ENCODE results near the gene OLIG2.

OLIG2 gene

GRCh38 chr21:33020558-33021100 lies 5.1 kb upstream of the OLIG2 start:
- no peaks in the 10 kb centered on the region for H3F3A ChIP-seq (ENCODE audit: low read depth)
- TF ChIP-seq CTCF (conservative IDR thresholded peaks at IDR 0.05; ENCODE audit: low read length) = no peak
- no peak for TF ChIP-seq EZH2phosphoT487 (IDR thresholded peaks at IDR 0.05; ENCODE audit: borderline replicate concordance)
- H3K9ac ChIP-seq (ENCODE audit: low read depth, low read length, poor library complexity, severe bottlenecking) = no peak overlapping the region
- no peak overlapping the region for H3K4me3 ChIP-seq (ENCODE audit: low read length, poor library complexity, severe bottlenecking)
- H3K27me3 ChIP-seq (ENCODE audit: insufficient read depth, low read length, poor library complexity, severe bottlenecking) = no peaks in the 10 kb centered on the region
- H3K36me3 ChIP-seq (ENCODE audit: insufficient read depth, low read length) = no peaks in the 10 kb centered on the region
- H2AFZ ChIP-seq (ENCODE audit: low read length) = no peak overlapping the region
- H3K79me2 ChIP-seq (ENCODE audit: insufficient read depth, low read length) = no peaks in the 10 kb centered on the region
- no peaks in the 10 kb centered on the region for H3K9me2 ChIP-seq (replicated peaks; ENCODE audit: low read depth, low read length)
- no peaks in the 10 kb centered on the region for H3K9me3 ChIP-seq (ENCODE audit: insufficient read depth, low read depth, low read length)
- no peaks in the 10 kb centered on the region for H3K4me1 ChIP-seq (ENCODE audit: insufficient read depth, low read length, poor library complexity, severe bottlenecking)
- no peak overlapping the region for H3K4me2 ChIP-seq (ENCODE audit: low read depth, low read length, poor library complexity, severe bottlenecking)
- H4K20me1 ChIP-seq (ENCODE audit: insufficient read depth, low read length, poor library complexity, severe bottlenecking) = no peaks in the 10 kb centered on the region

DNA sequence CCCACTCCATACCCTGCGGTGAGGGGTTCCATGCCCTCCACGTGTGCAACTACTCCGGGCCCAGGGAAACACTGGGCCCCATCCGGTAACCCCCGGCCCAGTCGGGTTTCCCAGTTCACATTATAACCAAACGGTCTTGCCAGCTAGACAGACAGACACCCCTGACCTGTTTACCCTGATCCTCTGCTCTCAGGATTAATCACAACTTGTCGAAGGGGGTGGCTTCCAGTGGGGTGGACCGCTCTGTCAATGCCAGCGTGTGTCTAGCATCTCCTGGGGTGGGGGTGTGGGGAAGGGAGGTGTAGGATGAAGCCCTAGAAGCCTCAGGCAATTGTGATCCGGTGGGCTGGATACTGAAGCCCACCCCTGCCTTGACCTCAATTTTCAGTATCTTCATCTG lies 4.6 kb upstream of the OLIG2 start:
- H4K20me1 ChIP-seq (ENCODE audit: insufficient read depth, low read length, poor library complexity, severe bottlenecking) = no peaks in the 10 kb centered on the region
- H3K9ac ChIP-seq (ENCODE audit: low read depth, low read length, poor library complexity, severe bottlenecking) = no peak overlapping the region
- no peak overlapping the region for H3K4me3 ChIP-seq (ENCODE audit: low read length, poor library complexity, severe bottlenecking)
- H2AFZ ChIP-seq (ENCODE audit: low read length) = no peak overlapping the region
- H3K36me3 ChIP-seq (ENCODE audit: insufficient read depth, low read length) = no peaks in the 10 kb centered on the region
- no peaks in the 10 kb centered on the region for H3F3A ChIP-seq (ENCODE audit: low read depth)
- H3K9me2 ChIP-seq (replicated peaks; ENCODE audit: low read depth, low read length) = no peaks in the 10 kb centered on the region
- no peaks in the 10 kb centered on the region for H3K79me2 ChIP-seq (ENCODE audit: insufficient read depth, low read length)
- no peaks in the 10 kb centered on the region for H3K9me3 ChIP-seq (ENCODE audit: insufficient read depth, low read depth, low read length)
- no peaks in the 10 kb centered on the region for H3K27me3 ChIP-seq (ENCODE audit: insufficient read depth, low read length, poor library complexity, severe bottlenecking)
- no peaks in the 10 kb centered on the region for H3K4me1 ChIP-seq (ENCODE audit: insufficient read depth, low read length, poor library complexity, severe bottlenecking)
- H3K4me2 ChIP-seq (ENCODE audit: low read depth, low read length, poor library complexity, severe bottlenecking) = no peak overlapping the region
- TF ChIP-seq EZH2phosphoT487 (IDR thresholded peaks at IDR 0.05; ENCODE audit: borderline replicate concordance) (no peak), CTCF (conservative IDR thresholded peaks at IDR 0.05; ENCODE audit: low read length) (no peak)

DNA sequence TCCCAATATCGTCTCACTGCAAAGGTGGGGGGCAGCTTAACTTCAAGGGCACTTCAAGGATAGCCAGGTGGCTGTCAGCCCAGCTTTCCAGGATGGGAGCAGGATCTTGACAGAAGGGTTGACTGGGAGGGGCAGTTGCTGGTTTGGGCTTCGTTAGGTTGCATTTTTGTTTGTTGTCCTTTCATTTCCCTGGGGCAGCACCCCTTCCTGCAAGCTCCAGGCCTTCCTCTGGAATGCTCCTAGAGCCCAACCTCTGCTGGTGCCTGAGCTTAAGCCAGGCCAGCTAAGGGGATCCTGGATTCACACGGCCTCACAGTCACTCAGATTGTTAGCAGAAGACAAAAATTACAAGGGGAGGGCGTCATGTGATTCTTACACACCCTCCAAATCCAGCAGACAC lies 4.1 kb upstream of the OLIG2 start:
- H3K9me2 ChIP-seq (replicated peaks; ENCODE audit: low read depth, low read length) = no peaks in the 10 kb centered on the region
- TF ChIP-seq CTCF (conservative IDR thresholded peaks at IDR 0.05; ENCODE audit: low read length) = no peak
- TF ChIP-seq EZH2phosphoT487 (IDR thresholded peaks at IDR 0.05; ENCODE audit: borderline replicate concordance) = no peak
- H4K20me1 ChIP-seq (ENCODE audit: insufficient read depth, low read length, poor library complexity, severe bottlenecking) = no peaks in the 10 kb centered on the region
- H3F3A ChIP-seq (ENCODE audit: low read depth) = no peaks in the 10 kb centered on the region
- H3K79me2 ChIP-seq (ENCODE audit: insufficient read depth, low read length) = no peaks in the 10 kb centered on the region
- H3K9ac ChIP-seq (ENCODE audit: low read depth, low read length, poor library complexity, severe bottlenecking) = no peak overlapping the region
- no peaks in the 10 kb centered on the region for H3K27me3 ChIP-seq (ENCODE audit: insufficient read depth, low read length, poor library complexity, severe bottlenecking)
- H3K4me1 ChIP-seq (ENCODE audit: insufficient read depth, low read length, poor library complexity, severe bottlenecking) = no peaks in the 10 kb centered on the region
- H3K36me3 ChIP-seq (ENCODE audit: insufficient read depth, low read length) = no peaks in the 10 kb centered on the region
- H3K4me2 ChIP-seq (ENCODE audit: low read depth, low read length, poor library complexity, severe bottlenecking) = no peak overlapping the region
- no peak overlapping the region for H2AFZ ChIP-seq (ENCODE audit: low read length)
- H3K4me3 ChIP-seq (ENCODE audit: low read length, poor library complexity, severe bottlenecking) = no peak overlapping the region
- H3K9me3 ChIP-seq (ENCODE audit: insufficient read depth, low read depth, low read length) = no peaks in the 10 kb centered on the region
